B cell (primary cell): Measurements from ENCODE around the gene S100A13.

Experiments used
- EZH2 ChIP-seq: IDR thresholded peaks from 2 replicates; pipeline ENCODE4 v1.6.1; 2012; ENCODE audit warnings: borderline replicate concordance, low read depth, mild to moderate bottlenecking, moderate library complexity, low read length; ENCODE audit not compliant: insufficient read depth, poor library complexity, severe bottlenecking
- TF ChIP-seq, protein P1 (sequence below): fragments of 200-600 bp; IDR thresholded peaks from one replicate; pipeline ENCODE4 v1.8.0; 2022; ENCODE audit warnings: antibody characterized with exemption, mild to moderate bottlenecking

DNA sequence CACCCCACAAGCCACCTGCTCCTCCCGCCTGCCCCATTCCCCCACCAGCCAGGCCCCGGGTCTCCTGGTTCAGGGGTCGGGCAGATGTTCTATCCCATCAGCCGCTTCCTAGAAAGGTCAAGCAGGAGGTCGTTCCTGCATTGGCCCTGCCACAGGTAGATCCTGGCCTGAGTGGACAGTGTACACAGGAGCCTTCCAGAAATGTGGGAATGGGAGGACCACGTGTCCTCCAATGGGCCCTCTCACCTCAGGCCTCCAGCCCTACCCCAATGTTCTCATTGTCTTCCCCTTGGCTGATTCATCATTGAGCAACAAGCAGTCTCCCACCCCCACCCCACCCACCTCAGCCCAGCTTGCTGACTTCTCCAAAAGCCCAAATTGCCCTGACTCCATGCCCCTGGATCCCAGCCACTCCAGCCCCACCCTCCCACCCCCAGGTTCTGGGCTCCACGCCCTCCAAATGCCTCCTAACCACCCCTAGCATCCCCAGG lies 16.4 kb downstream of the S100A13 start:
- TF ChIP-seq, protein P1, sequence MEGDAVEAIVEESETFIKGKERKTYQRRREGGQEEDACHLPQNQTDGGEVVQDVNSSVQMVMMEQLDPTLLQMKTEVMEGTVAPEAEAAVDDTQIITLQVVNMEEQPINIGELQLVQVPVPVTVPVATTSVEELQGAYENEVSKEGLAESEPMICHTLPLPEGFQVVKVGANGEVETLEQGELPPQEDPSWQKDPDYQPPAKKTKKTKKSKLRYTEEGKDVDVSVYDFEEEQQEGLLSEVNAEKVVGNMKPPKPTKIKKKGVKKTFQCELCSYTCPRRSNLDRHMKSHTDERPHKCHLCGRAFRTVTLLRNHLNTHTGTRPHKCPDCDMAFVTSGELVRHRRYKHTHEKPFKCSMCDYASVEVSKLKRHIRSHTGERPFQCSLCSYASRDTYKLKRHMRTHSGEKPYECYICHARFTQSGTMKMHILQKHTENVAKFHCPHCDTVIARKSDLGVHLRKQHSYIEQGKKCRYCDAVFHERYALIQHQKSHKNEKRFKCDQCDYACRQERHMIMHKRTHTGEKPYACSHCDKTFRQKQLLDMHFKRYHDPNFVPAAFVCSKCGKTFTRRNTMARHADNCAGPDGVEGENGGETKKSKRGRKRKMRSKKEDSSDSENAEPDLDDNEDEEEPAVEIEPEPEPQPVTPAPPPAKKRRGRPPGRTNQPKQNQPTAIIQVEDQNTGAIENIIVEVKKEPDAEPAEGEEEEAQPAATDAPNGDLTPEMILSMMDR, result no peak
- no peak for TF ChIP-seq EZH2
